Measurements from ENCODE around the gene SYNE1.
"Not testable (repeated sequence)": the region's sequence is repeated elsewhere in the genome, so short reads cannot be mapped to it uniquely, and the experiment has no call there.

The SYNE1 gene

GRCh38 chr6:152571089-152571488 lies 66.1 kb downstream of the SYNE1 start:
- FAIRE-seq: no peak
- no peak for DNase-seq (ENCODE audit: insufficient read length, low spot score)

GRCh38 chr6:152566103-152566875 lies 70.9 kb downstream of the SYNE1 start:
- FAIRE-seq: no peak
- DNase-seq (ENCODE audit: insufficient read length, low spot score): no peak

- FAIRE-seq (no peak), DNase-seq (ENCODE audit: insufficient read length, low spot score) (no peak)
Observed at GRCh38 chr6:152563177-152563576, 74.0 kb downstream of the SYNE1 start.

- FAIRE-seq; DNase-seq (ENCODE audit: insufficient read length, low spot score): not testable (repeated sequence)
Observed at GRCh38 chr6:152558798-152559197, 78.4 kb downstream of the SYNE1 start.

- FAIRE-seq (no peak), DNase-seq (ENCODE audit: insufficient read length, low spot score) (no peak)
Observed at GRCh38 chr6:152557502-152557901, 79.7 kb downstream of the SYNE1 start.

GRCh38 chr6:152554851-152555250 lies 82.3 kb downstream of the SYNE1 start:
- FAIRE-seq: no peak

GRCh38 chr6:152552616-152553209 lies 84.4 kb downstream of the SYNE1 start:
- FAIRE-seq (no peak), DNase-seq (ENCODE audit: insufficient read length, low spot score) (peak; percentile 36)

More at GRCh38 chr6:152554851-152555250, 82.3 kb downstream of the SYNE1 start:
- no peak for DNase-seq (ENCODE audit: insufficient read length, low spot score)

- FAIRE-seq (no peak), DNase-seq (ENCODE audit: insufficient read length, low spot score) (no peak)
Observed at GRCh38 chr6:152543519-152543918, 93.6 kb downstream of the SYNE1 start.

- FAIRE-seq: no peak
Observed at GRCh38 chr6:152540381-152540780, 96.8 kb downstream of the SYNE1 start.

GRCh38 chr6:152534541-152534940 lies 102.6 kb downstream of the SYNE1 start:
- no peak for FAIRE-seq

More at GRCh38 chr6:152540381-152540780, 96.8 kb downstream of the SYNE1 start:
- no peak for DNase-seq (ENCODE audit: insufficient read length, low spot score)

GRCh38 chr6:152532556-152533422 lies 104.4 kb downstream of the SYNE1 start:
- no peak for FAIRE-seq
- no peak for DNase-seq (ENCODE audit: insufficient read length, low spot score)

More at GRCh38 chr6:152534541-152534940, 102.6 kb downstream of the SYNE1 start:
- DNase-seq (ENCODE audit: insufficient read length, low spot score): no peak

- no peak for DNase-seq (ENCODE audit: insufficient read length, low spot score)
- no peak for FAIRE-seq
Observed at GRCh38 chr6:152531659-152532058, 105.5 kb downstream of the SYNE1 start.

GRCh38 chr6:152529369-152529768 lies 107.8 kb downstream of the SYNE1 start:
- no peak for FAIRE-seq
- no peak for DNase-seq (ENCODE audit: insufficient read length, low spot score)

GRCh38 chr6:152514120-152514519 lies 123.0 kb downstream of the SYNE1 start:
- FAIRE-seq; DNase-seq (ENCODE audit: insufficient read length, low spot score): not testable (repeated sequence)

GRCh38 chr6:152509916-152510315 lies 127.2 kb downstream of the SYNE1 start:
- no peak for FAIRE-seq

GRCh38 chr6:152508477-152508876 lies 128.7 kb downstream of the SYNE1 start:
- no peak for FAIRE-seq

More at GRCh38 chr6:152509916-152510315, 127.2 kb downstream of the SYNE1 start:
- DNase-seq (ENCODE audit: insufficient read length, low spot score): no peak

GRCh38 chr6:152503546-152503945 lies 133.6 kb downstream of the SYNE1 start:
- no peak for DNase-seq (ENCODE audit: insufficient read length, low spot score)
- no peak for FAIRE-seq

More at GRCh38 chr6:152508477-152508876, 128.7 kb downstream of the SYNE1 start:
- DNase-seq (ENCODE audit: insufficient read length, low spot score): no peak

- no peak for FAIRE-seq
- DNase-seq (ENCODE audit: insufficient read length, low spot score): no peak
Observed at GRCh38 chr6:152502421-152503188, 134.6 kb downstream of the SYNE1 start.

GRCh38 chr6:152499931-152500330 lies 137.2 kb downstream of the SYNE1 start:
- no peak for DNase-seq (ENCODE audit: insufficient read length, low spot score)
- FAIRE-seq: no peak

GRCh38 chr6:152496731-152497130 lies 140.4 kb downstream of the SYNE1 start:
- DNase-seq (ENCODE audit: insufficient read length, low spot score) (no peak), FAIRE-seq (no peak)
